Ovary (tissue), 3 donors: ENCODE data around the gene SNRPD1.

Experiments used
- CTCF ChIP-seq, 3 donors: fragments of 450-650 bp in 2 of 3; fragments of 200-600 bp in 1 of 3; IDR thresholded peaks; one replicate each; pipeline versions ENCODE4 v1.5.1 to v1.8.0; 2016 to 2022; ENCODE audit warnings: antibody characterized with exemption in 3 of 3, mild to moderate bottlenecking in 1 of 3
- POLR2A ChIP-seq: fragments of 450-650 bp; IDR thresholded peaks from one replicate; pipeline ENCODE4 v1.6.1; 2017; ENCODE audit warnings: antibody characterized with exemption, mild to moderate bottlenecking, moderate library complexity
- donor health status: DM: no; HTN: no; CAD: no.

GRCh38 chr18:21597620-21598019 lies 14.5 kb upstream of the SNRPD1 start:
- no peak for TF ChIP-seq CTCF (IDR thresholded peaks at IDR 0.05)
- no peak for TF ChIP-seq POLR2A
